COLO829 (cell line): ENCODE measurements around the gene NUP210L.
A peak's percentile ranks its signal among the peaks of the same experiment; 100 is the strongest.

Experiments used
- DNase-seq: peaks from one replicate; pipeline ENCODE4 v3.0.0; 2012; ENCODE audit warnings: low spot score

Gene NUP210L

GRCh38 chr1:153963850-153964331 lies 191.0 kb downstream of the NUP210L start:
- DNase-seq, result no peak

GRCh38 chr1:153963030-153963849 lies 191.6 kb downstream of the NUP210L start, which contains the start of gene SLC39A1:
Gene SLC39A1 (minus strand): TSS chr1:153963537. CDS start chr1:153962715, 822 bp downstream.
- peak; percentile 95 for DNase-seq

- DNase-seq, result no peak
These were observed 192.5 kb downstream of the NUP210L start for GRCh38 chr1:153962088-153963029.

GRCh38 chr1:153961421-153961820 lies 193.5 kb downstream of the NUP210L start:
- DNase-seq, result no peak

GRCh38 chr1:153960206-153960605 lies 194.7 kb downstream of the NUP210L start:
- DNase-seq, result no peak

GRCh38 chr1:153959454-153959853 lies 195.4 kb downstream of the NUP210L start:
- DNase-seq, result no peak

GRCh38 chr1:153958961-153959260 lies 196.0 kb downstream of the NUP210L start:
- DNase-seq, result no peak

GRCh38 chr1:153958111-153958960 lies 196.5 kb downstream of the NUP210L start, which contains the start of gene CRTC2:
Gene CRTC2 (minus strand): TSS chr1:153958612. CDS start chr1:153958497, 115 bp downstream.
- peak; percentile 99 for DNase-seq

GRCh38 chr1:153957744-153958110 lies 197.1 kb downstream of the NUP210L start:
- no peak for DNase-seq

- no peak for DNase-seq
These were observed 197.7 kb downstream of the NUP210L start for GRCh38 chr1:153956997-153957715.

- DNase-seq, result no peak
These were observed 200.0 kb downstream of the NUP210L start for GRCh38 chr1:153954826-153955225.

- DNase-seq, result no peak
These were observed 201.0 kb downstream of the NUP210L start for GRCh38 chr1:153953859-153954365.

GRCh38 chr1:153951801-153952200 lies 203.1 kb downstream of the NUP210L start:
- no peak for DNase-seq

- no peak for DNase-seq
These were observed 203.7 kb downstream of the NUP210L start for GRCh38 chr1:153951183-153951582.

GRCh38 chr1:153946622-153947241 lies 208.1 kb downstream of the NUP210L start, which contains the start of gene DENND4B:
Gene DENND4B (minus strand): TSS chr1:153946718. CDS start chr1:153944374, 2,344 bp downstream.
- DNase-seq, result peak; percentile 94

- DNase-seq, result no peak
These were observed 208.9 kb downstream of the NUP210L start for GRCh38 chr1:153945795-153946621.

- DNase-seq, result no peak
These were observed 209.6 kb downstream of the NUP210L start for GRCh38 chr1:153945131-153945794.

- no peak for DNase-seq
These were observed 210.1 kb downstream of the NUP210L start for GRCh38 chr1:153944827-153945117.
